GM18867 (cell line): ENCODE measurements around the gene HNRNPL.
"Not testable (repeated sequence)": the region's sequence is repeated elsewhere in the genome, so short reads cannot be mapped to it uniquely, and the experiment has no call there.

ENCODE experiments used
- ATAC-seq: cut with Tn5 transposase; IDR thresholded peaks from one replicate; pipeline ENCODE4 v1.9.1; 2021; ENCODE audit warnings: mild to moderate bottlenecking, moderate library complexity; ENCODE audit not compliant: unreplicated experiment

Gene HNRNPL

DNA sequence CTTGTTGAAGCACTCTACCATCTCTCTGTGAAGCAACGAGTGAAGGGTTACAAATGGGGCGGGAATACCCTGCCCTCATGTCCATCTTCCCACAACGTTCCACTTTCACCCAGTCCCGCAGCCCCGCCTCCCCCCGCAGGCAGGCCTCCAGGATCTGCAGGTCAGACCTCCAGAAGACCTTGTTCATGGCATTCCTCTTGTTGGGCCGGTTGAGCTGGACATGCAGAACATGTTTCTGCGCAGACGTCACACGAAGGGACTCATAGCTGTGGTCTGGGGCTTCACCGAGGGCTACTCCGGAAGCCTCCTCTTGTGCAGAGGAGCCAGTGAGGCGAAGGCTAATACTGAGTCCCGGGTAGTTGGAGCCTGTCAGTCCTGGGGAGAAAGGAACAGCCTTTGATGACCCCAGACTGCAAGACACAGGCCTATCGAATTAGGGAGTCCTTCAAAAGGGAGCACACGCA lies 18.6 kb downstream of the HNRNPL start:
- peak; percentile 22 for ATAC-seq

DNA sequence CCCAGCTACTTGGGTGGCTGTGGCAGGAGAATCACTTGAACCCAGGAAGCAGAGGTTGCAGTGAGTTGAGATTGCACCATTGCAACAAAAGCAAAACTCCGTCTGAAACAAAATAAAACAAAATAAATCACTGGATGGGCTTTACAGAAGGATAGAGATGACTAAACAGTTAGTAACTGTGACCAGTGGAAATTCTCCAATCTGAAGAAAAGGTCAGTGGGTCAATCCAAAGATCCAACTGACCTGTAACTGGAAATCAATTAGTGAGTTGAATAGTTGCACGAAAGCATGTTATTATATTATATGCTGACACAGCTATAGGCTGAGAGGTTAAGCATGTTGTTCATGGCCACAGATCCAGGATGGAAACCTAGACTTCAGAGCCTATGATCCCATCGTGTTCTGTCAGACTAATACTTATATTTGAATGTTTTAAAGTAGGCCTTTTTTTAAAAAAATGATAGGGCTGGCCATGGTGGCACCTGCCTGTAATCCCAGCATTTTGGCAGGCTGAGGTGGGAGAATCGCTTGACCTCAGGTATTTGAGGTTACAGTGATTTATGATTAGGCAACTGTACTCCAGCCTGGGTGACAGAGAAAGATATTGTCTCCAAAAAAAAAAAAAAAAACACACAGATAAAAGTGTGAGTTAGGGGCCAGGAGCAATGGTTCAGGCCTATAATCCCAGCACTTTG lies 19.6 kb downstream of the HNRNPL start:
- no peak for ATAC-seq

DNA sequence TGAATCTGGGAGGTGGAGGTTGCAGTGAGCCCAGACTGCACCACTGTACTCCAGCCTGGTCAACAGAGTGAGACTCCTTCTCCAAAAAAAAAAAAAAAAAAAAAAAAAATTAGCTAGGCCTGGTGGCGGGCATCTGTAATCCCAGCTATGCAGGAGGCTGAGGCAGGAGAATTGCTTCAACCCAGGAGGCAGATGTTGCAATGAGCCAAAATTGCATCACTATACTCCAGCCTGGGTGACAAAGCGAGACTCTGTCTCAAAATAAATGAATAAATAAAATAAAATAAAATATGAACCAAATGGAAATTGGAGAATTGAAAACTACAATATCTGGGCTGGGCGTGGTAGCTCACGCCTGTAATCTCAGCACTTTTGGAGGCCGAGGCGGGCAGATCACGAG lies 20.6 kb downstream of the HNRNPL start:
- not testable (repeated sequence) for ATAC-seq

DNA sequence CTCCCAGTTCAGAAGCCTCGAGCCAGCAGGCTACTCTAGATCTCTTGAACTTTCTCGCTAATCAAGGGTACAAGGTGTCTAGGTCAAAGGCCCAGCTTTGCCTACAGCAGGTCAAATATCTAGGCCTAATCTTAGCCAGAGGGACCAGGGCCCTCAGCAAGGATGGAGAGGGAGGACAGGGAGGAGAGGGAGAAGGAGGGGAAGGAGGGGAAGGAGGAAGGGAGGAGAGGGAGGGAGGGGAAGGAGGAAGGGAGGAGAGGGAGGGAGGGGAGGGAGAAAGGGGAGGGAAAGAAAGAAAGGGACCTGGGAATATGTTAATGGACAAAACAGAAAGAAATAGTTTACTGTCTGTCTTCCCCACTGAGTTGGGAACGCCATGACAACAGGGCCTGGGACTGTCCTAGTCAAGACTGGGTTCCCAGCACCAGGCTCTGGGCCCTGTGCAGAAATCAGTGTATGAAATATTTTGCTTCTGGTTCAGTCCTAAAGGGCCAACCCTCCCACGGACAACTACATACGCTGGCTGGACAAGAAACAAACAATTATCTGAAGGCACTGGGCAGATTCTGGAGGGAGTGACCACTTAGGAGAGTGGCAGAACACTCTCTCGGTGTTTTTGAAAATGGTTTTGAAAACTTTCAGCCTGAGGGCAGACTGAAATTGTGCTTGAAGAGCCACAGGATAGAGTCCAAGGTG lies 22.8 kb downstream of the HNRNPL start:
- ATAC-seq: no peak

DNA sequence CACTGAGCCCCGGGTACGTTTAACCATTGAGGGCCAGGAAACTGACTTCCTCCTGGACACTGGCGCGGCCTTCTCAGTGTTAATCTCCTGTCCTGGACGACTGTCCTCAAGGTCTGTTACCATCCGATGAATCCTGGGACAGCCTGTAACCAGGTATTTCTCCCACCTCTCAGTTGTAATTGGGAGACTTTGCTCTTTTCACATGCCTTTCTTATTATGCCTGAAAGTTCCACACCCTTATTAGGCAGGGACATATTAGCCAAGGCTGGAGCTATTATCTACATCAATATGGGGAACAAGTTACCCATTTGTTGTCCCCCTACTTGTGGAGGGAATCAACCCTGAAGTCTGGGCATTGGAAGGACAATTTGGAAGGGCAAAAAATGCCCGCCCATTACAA lies 23.9 kb downstream of the HNRNPL start:
- not testable (repeated sequence) for ATAC-seq

DNA sequence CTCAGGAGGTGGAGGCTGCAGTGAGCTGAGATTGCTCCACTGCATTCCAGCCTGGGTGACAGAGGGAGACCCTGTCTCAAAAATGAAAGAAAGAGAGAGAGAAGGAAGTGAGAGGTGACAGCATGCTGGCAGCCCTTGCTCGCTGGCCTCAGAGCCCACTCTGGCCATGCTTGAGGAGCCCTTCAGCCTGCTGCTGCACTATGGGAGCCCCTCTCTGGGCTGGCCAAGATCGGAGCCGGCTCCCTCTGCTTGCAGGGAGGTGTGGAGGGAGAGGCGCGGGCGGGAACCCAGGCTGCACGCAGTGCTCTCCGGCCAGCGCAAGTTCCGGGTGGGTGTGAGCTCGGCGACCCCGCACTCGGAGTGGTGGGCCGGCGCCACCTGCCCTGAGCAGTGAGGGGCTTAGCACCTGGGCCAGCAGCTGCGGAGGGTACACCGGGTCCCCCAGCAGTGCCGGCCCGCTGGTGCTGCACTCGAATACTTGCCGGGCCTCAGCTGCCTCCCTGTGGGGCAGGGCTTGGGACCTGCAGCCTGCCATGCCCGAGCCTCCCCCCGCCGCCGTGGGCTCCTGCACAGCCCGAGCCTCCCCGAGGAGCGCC lies 28.5 kb downstream of the HNRNPL start:
- ATAC-seq: not testable (repeated sequence)

DNA sequence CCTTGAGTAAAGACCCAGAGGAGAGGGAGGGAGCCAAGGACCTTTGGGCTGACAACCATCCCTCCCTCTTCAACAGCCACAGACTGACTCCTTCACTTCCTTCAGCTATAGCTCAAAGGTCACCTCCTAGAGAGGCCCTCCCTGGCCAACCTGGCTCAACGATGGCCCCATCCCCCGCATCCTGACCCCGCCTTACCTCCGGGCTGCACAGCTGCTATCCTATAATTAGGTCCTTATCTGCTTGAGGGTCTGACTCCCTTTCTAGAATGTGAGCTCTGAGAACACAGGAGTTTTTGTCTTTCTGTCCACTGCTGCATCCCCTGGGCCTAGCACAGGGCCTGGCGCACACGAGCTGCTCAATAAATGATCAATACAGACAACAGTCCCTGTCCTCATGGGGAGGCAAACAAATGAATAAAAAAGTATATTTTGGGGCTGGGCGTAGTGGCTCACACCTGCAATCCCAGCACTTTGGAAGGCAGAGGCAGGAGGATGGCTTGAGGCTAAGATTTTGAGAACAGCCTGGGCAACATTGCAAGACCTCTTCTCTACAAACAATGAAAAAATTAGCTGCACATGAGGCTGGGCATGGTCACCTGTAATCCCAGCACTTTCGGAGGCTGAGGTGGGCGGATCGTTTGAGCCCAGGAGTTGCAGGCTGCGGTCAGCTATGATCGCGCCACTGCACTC lies 30.4 kb downstream of the HNRNPL start:
- no peak for ATAC-seq

DNA sequence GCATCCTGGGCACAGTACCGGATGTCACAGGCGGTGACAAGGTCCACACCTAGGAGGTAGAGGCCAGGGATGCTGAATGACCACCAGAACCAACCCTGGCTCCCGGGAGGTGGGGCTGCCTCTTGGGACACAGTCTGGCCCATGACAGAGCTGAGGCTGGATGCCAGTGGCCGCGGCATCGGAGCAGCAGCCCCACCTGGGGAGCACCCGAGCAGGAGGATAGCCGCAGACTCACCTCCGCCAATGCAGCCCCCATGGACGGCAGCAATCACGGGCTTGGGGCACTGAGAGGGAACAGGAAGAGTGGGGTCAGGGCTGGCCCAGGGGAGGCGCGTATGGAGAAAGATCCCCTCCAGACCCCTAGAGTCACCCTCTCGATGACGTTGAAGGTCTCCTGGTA lies 32.7 kb downstream of the HNRNPL start:
- no peak for ATAC-seq

DNA sequence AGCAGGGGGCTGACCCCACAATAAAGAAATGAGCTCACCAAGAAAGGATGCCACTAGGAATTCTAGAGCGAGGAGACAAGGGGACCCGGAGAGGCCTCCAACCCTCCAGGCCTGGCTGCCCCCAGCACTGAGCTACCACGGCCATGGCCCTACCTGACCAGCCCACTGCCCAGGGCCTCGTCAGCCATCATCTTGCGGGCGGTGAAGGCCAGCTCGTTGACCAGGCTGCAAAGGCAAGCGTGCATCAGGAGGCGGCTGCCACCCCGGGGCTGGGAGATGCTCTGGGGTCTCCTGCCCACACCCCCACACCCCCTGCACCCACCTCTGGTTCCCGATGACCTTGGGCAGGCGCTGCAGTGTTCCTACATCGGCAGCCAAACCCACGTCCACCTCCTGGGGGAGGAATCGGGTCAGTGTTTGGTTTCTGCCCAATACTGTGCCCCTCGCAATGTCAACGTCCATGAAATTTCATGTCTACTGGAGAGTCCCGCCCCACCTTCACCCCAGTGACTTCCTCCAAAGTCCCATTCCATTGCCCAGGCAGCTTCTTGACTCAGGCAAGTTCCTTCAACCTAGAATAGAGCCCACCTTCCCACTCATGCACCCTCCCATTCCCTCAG lies 33.5 kb downstream of the HNRNPL start:
- ATAC-seq: no peak

DNA sequence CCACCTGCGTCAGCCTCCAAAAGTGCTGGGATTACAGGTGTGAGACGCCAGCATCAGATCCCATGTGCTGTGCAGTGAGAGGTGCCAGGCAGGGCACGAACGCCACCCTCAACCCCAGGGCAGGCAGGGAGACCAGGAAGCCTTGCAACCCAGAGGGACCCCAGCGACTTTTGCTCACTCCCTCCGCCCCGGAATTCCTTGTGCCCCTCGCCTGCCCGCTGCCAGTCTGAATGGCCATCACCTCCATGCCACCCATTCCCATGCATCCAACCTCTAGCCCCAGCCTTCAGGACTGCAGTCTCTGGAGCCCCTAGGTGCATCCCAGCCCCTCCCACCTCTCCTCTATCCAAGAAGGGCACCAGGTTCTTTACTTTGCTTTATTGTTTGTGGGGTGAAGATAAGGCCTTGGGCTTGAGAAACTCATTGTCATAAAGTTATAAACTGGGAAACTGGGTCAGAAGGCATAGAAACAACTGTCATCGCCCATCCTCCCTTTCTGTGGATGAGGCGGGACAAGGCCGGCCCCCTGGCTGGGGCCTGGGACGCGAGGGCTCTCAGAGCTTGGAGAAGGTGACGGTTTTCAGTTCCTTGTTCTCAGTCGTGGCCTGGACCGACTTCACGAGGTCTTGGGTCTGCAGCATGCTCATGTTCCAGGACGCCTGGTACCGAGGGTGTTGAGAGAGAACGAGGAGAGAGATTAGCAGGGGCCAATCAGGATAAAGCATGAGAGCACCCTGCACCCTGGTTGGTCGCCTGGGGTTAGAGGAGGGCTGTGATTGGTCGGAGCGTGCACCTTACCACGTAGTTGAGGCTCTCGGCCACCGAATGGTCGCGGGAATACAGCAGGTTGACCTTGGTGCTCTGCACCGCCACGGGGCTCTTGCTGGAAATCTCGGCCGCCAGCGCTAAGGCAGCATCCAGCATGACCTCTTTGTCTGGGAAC lies 34.5 kb downstream of the HNRNPL start:
- ATAC-seq: no peak

DNA sequence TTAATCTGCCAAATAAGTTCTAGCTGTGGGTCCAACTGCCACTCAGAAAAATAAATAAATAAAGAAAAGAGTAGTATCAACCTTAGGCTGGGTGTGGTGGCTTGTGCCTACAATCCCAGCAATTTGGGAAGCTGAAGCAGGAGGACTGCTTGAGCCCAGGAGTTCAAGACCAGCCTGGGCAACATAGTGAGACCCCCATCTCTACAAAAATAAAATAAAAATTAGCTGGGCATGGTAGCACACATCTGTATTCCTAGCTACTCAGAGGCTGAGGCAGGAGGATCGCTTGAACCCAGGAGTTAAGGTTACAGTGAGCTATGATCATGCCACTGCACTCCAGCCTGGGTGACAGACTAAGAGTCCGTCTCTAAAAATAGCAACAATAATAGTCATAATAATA lies 35.9 kb downstream of the HNRNPL start:
- ATAC-seq: not testable (repeated sequence)

DNA sequence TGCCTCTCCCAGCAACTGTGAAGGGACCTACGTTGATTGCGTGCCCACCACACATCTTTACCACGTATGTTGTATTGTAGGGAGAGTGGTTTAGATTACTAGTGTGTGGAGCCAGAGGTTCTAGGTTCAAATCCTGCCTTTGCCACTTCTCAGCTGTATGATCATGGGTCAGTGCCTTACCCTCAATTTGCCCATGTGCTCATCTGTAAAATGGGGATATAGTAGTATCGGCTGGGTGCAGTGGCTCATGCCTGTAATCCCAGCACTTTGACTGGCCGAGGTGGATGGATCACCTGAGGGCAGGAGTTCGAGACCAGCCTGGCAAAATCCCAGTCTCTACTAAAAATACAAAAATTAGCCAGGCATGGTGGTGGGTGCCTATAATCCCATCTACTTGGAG lies 36.5 kb downstream of the HNRNPL start:
- ATAC-seq: no peak

DNA sequence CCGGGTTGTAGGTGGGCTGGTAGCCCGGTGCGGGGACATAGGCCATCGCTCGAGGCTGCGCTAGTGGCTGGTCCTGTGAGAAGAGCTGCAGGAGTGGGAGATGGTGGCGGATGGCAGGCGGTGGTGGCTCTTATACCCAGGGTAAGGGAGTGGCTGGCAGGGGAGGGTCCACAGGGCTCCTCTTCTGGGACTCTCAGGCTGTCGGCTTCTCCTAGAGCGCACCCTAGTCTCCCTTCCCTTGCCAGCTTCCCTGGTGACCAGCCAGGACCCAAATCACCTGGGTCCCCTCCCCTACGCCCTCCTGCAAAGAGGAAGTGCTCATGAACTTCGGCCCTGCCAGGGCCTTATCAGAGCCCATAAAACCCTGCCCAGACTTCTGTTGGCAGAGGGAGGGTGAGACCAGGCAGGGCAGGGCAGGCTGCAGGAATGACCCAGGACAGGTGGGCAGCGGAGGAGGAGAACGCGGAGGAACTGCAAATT lies 36.9 kb downstream of the HNRNPL start, which contains the start of gene LGALS4:
LGALS4 (minus strand) TSS at position 105 of the 480 bp plus-strand sequence; CDS start at position 46, 59 bp downstream.
- no peak for ATAC-seq

DNA sequence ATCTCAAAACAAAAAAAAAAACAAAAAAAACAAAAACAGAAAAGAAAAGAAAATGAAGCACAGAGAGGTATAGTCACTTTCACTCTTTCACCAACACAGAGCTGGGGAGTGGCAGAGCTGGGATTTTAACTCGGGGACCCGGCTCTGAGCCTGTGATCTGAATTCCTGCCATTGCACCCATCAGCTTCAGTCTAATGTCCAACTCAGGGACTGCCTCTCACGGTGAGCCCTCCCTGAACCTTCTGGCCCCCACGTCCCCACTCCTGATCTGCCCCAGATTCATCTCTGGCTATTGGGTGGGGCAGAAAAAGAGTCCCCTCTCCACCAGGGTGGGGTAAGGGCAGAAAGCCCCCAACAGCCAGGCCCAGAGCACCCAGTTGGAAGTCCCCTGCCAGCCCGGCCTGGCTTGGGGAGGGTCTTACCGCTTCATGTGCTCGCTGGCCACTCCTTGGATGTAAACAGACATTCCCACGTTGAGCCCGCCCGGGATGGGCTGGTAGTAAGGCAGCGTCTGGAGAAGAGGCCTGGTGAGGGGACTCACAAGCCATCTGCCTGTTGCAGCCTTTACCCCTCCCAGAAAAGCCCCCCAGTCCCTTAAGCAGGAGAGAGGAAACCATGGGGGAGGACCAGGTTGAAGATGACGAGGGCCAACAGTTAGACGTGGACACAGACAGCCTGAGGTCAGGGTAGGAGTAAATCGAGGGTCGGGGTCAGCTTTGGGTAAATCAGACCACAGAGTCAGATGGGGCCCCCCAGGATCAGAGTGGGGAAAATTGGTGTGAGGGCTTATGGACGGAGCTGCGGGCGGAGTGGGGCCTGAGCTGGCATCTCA lies 37.6 kb downstream of the HNRNPL start:
- ATAC-seq: no peak

DNA sequence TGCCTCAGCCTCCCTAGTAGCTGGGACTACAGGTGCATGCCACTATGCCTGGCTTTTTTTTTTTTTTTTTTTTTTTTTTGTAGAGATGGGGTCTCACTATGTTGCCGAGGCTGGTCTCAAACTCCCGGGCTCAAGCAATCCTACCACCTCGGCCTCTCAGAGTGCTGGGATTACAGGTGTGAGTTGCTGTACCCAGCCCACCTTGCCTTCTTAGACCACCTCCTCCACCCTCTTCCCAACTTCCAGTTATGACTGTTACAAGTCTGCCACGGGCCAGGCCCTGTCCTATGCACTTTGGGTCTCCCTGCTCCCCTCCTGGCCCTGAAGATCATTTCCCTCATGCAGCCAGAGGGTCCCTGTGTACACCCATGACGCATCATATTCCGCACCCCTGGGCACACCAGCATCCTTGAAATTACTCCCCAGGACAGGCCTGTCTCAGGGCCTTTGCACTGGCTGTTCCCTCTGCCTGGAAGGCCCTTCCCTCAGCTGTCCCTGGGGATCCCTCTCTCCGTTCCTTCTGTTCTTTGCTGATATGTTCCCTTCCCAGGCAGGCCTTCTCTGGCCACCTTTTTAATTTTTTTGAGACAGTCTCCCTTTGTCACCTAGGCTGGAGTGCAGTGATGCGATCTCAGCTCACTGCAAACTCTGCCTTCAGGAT lies 40.1 kb downstream of the HNRNPL start:
- no peak for ATAC-seq

DNA sequence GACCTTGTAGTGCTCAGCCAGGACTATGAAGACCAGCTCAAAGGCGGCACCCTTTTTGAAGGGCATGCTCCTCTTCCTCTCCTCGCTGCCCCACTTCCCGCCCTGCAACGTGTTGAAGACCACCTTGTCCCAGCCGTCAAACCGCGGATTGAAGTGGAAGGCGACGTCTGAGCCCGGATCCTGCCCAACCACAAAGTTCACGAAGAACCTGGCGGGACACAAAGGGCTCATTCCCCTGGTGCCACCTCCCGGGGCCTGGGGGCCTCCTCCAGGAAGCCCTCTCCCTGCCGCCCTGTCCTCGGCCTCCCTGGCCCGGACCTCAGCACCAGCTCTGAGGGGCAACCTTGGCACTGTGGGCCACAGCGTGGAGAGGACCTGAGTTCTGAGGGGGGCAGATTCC lies 41.0 kb downstream of the HNRNPL start:
- ATAC-seq: no peak

DNA sequence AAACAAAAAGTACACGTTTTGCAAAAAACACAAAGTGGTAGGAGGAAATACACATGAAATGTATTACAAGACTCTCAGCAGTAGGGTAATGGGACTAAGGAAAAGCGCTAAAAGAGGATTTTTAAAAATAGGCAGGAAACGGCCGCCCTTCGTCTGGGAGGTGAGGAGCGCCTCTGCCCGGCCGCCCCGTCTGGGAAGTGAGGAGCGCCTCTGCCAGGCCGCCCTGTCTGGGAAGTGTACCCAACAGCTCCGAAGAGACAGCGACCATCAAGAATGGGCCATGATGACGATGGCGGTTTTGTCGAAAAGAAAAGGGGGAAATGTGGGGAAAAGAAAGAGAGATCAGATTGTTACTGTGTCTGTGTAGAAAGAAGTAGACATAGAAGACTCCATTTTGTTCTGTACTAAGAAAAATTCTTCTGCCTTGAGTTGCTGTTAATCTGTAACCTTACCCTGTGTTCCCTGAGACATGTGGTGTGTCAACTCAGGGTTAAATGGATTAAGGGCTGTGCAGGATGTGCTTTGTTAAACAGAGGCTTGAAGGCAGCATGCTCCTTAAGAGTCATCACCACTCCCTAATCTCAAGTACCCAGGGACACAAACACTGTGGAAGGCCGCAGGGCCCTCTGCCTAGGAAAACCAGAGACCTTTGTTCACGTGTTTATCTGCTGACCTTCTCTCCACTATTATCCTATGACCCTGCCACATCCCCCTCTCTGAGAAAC lies 42.2 kb downstream of the HNRNPL start:
- not testable (repeated sequence) for ATAC-seq

DNA sequence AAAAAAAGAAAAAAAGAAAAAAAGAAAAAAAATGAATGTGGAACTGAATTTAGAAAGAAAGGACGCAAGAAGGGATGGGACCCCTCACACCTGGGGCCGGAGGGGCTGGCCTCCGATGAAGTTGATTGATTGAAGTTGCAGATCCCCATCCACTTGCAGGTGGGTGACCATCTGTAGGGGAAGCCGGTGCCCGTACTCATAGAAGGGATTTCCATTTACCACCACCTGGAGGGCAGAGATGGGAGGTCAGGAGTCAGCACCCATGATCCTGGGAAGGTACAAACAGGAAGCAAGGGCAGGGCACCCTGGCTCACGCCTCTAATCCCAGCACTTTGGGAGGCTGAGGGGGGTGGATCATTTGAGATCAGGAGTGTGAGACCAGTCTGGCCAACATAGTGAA lies 43.4 kb downstream of the HNRNPL start:
- no peak for ATAC-seq
